MM.1S (cell line): ENCODE measurements around the gene C10orf143.

Source experiments
- DNase-seq: peaks from one replicate; pipeline ENCODE4 v3.0.0-alpha.2; 2015
- H2AFZ ChIP-seq: fragments of 300-600 bp; sonication (generic); 2 replicates; pipeline ENCODE4 v1.6.0; 2016; ENCODE audit warnings: antibody characterized with exemption, low read length
- H3F3A ChIP-seq: fragments of 300-600 bp; sonication (generic); 2 replicates; pipeline ENCODE4 v1.6.1; 2016; ENCODE audit warnings: mild to moderate bottlenecking, antibody characterized with exemption, low read length, moderate library complexity, mixed read lengths; ENCODE audit not compliant: insufficient read depth
- H3K27ac ChIP-seq: fragments of 300-600 bp; sonication (generic); 2 replicates; pipeline ENCODE4 v1.5.1; 2016; ENCODE audit warnings: mild to moderate bottlenecking, low read length
- H3K27me3 ChIP-seq: fragments of 300-600 bp; sonication (generic); replicated peaks from 2 replicates; pipeline ENCODE4 v1.6.0; 2016; ENCODE audit warnings: low read length; ENCODE audit not compliant: insufficient read depth
- H3K36me3 ChIP-seq: fragments of 300-600 bp; sonication (generic); replicated peaks from 2 replicates; pipeline ENCODE4 v1.6.1; 2016; ENCODE audit warnings: mild to moderate bottlenecking, low read length, mixed read lengths; ENCODE audit not compliant: insufficient read depth
- H3K4me1 ChIP-seq: fragments of 300-600 bp; sonication (generic); 2 replicates; pipeline ENCODE4 v1.6.1; 2016; ENCODE audit warnings: low read length, mixed read lengths
- H3K4me2 ChIP-seq: fragments of 300-600 bp; sonication (generic); 2 replicates; pipeline ENCODE4 v1.6.0; 2016; ENCODE audit warnings: low read depth, low read length
- H3K4me3 ChIP-seq: fragments of 300-600 bp; sonication (generic); 2 replicates; pipeline ENCODE4 v1.5.1; 2016; ENCODE audit warnings: low read length, mixed read lengths
- H3K79me2 ChIP-seq: fragments of 300-600 bp; sonication (generic); 2 replicates; pipeline ENCODE4 v1.6.1; 2016; ENCODE audit warnings: mixed run types, low read length, mixed read lengths
- H3K9ac ChIP-seq: fragments of 300-600 bp; sonication (generic); 2 replicates; pipeline ENCODE4 v1.6.1; 2016; ENCODE audit warnings: low read length, mixed read lengths
- H3K9me2 ChIP-seq: fragments of 300-600 bp; sonication (generic); replicated peaks from 2 replicates; pipeline ENCODE4 v1.6.1; 2016; ENCODE audit warnings: mild to moderate bottlenecking, low read length, mixed read lengths; ENCODE audit not compliant: insufficient read depth
- H3K9me3 ChIP-seq: fragments of 300-600 bp; sonication (generic); replicated peaks from 2 replicates; pipeline ENCODE4 v1.6.1; 2016; ENCODE audit warnings: mild to moderate bottlenecking, low read length, mixed read lengths; ENCODE audit not compliant: insufficient read depth
- H4K20me1 ChIP-seq: fragments of 300-600 bp; sonication (generic); 2 replicates; pipeline ENCODE4 v1.6.1; 2016; ENCODE audit warnings: mild to moderate bottlenecking, low read length, moderate library complexity, mixed read lengths; ENCODE audit not compliant: insufficient read depth
- CTCF ChIP-seq: fragments of 300-600 bp; sonication (generic); IDR thresholded peaks from 2 replicates; pipeline ENCODE4 v1.5.1; 2016; ENCODE audit warnings: antibody characterized with exemption, low read length, mixed read lengths
- EZH2 ChIP-seq: fragments of 300-600 bp; sonication (generic); optimal IDR thresholded peaks from 2 replicates; pipeline ENCODE3; 2017; ENCODE audit warnings: low read depth, mild to moderate bottlenecking, antibody characterized with exemption, low read length, mixed read lengths
- EZH2phosphoT487 ChIP-seq: fragments of 300-600 bp; sonication (generic); IDR thresholded peaks from 2 replicates; pipeline ENCODE4 v1.6.1; 2018; ENCODE audit warnings: antibody characterized with exemption, low read length

C10orf143 gene

GRCh38 chr10:130141878-130142277 lies 31.2 kb upstream of the C10orf143 start:
- peaks cover 47% of the 10 kb centered on the region for H3K4me1 ChIP-seq
- H3K79me2 ChIP-seq, result peaks cover 98% of the 10 kb centered on the region
- H3K4me2 ChIP-seq, result no peak overlapping the region
- no peak overlapping the region for H3K9ac ChIP-seq
- H4K20me1 ChIP-seq, result peaks cover 13% of the 10 kb centered on the region
- no peak overlapping the region for H3K4me3 ChIP-seq
- no peaks in the 10 kb centered on the region for H3K9me3 ChIP-seq
- H3F3A ChIP-seq, result no peaks in the 10 kb centered on the region; the same call in 1 of the 2 replicates
- H2AFZ ChIP-seq, result no peak overlapping the region
- TF ChIP-seq EZH2phosphoT487 (no peak), CTCF (no peak), EZH2 (no peak)
- H3K27me3 ChIP-seq, result no peaks in the 10 kb centered on the region
- no peaks in the 10 kb centered on the region for H3K9me2 ChIP-seq
- H3K36me3 ChIP-seq, result peaks cover 3% of the 10 kb centered on the region; the same call in 1 of the 2 replicates
- no peak overlapping the region for H3K27ac ChIP-seq
- DNase-seq, result no peak

GRCh38 chr10:130141460-130141859 lies 30.8 kb upstream of the C10orf143 start:
- TF ChIP-seq EZH2 (no peak), CTCF (no peak), EZH2phosphoT487 (no peak)
- Histone ChIP-seq H3K9me2 (no peaks in the 10 kb centered on the region), H4K20me1 (peaks cover 13% of the 10 kb centered on the region), H2AFZ (no peak overlapping the region), H3K4me2 (no peak overlapping the region), H3K4me3 (no peak overlapping the region), H3K27me3 (no peaks in the 10 kb centered on the region), H3K79me2 (peaks cover 98% of the 10 kb centered on the region), H3K9ac (no peak overlapping the region), H3K4me1 (peaks cover 47% of the 10 kb centered on the region), H3F3A (no peaks in the 10 kb centered on the region; the same call in 1 of the 2 replicates), H3K27ac (no peak overlapping the region), H3K36me3 (no peaks in the 10 kb centered on the region; the same call in 1 of the 2 replicates), H3K9me3 (no peaks in the 10 kb centered on the region)
- DNase-seq, result no peak

- Histone ChIP-seq H3K4me2 (no peak overlapping the region), H4K20me1 (peaks cover 13% of the 10 kb centered on the region), H3K79me2 (peaks cover 96% of the 10 kb centered on the region), H3K4me3 (no peak overlapping the region), H3K9ac (no peak overlapping the region), H3K36me3 (no peaks in the 10 kb centered on the region; the same call in 1 of the 2 replicates), H3K27me3 (no peaks in the 10 kb centered on the region), H2AFZ (no peak overlapping the region), H3K4me1 (peaks cover 43% of the 10 kb centered on the region), H3K9me2 (no peaks in the 10 kb centered on the region), H3F3A (no peaks in the 10 kb centered on the region; the same call in 1 of the 2 replicates), H3K9me3 (no peaks in the 10 kb centered on the region), H3K27ac (no peak overlapping the region)
- no peak for DNase-seq
- no peak for TF ChIP-seq EZH2
- TF ChIP-seq EZH2phosphoT487, result no peak
- TF ChIP-seq CTCF, result no peak
Observed at GRCh38 chr10:130141038-130141437, 30.4 kb upstream of the C10orf143 start.
